Measurements from ENCODE around the gene RAB9A.
"Not testable (repeated sequence)": the region's sequence is repeated elsewhere in the genome, so short reads cannot be mapped to it uniquely, and the experiment has no call there.

The RAB9A gene

DNA sequence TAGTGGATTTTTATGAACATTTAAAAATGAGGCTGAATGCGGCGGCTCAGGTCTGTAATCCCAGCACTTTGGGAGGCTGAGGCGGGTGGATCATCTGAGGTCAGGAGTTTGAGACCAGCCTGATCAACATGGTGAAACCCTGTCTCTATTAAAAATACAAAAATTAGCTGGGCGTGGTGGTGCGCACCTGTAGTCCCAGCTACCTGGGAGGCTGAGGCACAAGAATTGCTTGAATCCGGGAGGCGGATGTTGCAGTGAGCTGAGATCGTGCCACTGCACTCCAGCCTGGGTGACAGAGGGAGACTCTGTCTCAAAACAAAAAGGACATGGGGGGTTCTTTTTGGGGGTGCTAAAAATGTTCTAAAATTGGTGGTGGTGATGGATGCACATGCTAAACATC, 19.2 kb upstream of the RAB9A start:
- DNase-seq (ENCODE audit: low spot score), result not testable (repeated sequence)

DNA sequence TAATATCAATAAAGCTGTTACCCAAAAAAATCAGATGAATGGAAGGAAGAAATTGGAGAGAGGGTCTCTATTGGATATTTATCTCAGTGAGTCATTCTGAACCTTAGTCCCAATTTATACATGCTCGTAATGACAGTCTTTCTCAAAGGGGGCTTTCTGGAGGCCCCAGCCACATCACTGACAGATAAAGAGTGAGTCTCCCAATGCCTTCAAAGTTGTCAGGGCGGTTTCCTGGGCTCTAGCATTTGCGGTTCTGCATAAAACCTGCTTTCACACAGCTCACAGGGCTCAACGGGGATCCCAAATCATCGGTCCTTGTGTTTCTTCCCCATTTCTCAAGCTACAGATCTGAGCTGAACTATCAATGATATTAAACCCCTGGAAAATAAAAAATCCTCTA, 18.7 kb upstream of the RAB9A start:
- no peak for DNase-seq (ENCODE audit: low spot score)

DNA sequence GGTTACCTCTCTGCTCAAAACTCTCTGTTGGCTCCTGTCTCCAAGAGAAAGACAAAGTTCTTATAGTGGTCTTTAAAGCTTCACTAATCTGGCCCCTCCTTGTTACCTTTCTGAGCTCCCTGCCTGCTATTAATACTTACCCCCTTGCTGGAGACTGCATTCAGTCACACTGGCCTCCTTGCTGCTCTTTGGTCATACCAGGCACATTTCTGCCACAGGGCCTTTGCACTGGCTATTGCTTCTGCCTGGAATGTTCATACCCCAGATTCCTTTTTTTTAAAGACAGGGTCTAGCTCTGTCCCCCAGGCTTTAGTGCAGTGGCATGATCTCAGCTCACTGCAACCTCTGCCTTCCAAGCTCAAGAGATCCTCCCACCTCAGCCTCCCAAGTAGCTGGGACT, 15.9 kb upstream of the RAB9A start:
- no peak for DNase-seq (ENCODE audit: low spot score)

DNA sequence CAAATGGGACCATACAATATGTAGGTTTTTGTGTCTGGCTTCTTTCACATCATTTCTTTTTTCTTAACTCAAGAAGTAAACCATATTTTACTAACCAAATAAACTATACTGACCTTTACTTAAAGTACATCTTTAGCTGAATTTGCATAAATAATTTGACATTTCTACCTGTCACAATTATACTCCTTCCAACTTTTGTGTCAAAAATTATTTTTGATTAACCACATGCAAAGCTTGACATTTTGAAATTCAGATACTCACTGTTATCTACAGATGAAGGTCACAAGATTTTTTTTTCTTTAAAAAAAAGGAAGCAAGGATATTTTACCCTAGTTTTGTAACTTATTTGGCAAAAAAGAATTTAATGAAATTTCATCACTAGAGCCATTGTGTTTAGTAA, 12.0 kb upstream of the RAB9A start:
- DNase-seq (ENCODE audit: low spot score), result no peak

DNA sequence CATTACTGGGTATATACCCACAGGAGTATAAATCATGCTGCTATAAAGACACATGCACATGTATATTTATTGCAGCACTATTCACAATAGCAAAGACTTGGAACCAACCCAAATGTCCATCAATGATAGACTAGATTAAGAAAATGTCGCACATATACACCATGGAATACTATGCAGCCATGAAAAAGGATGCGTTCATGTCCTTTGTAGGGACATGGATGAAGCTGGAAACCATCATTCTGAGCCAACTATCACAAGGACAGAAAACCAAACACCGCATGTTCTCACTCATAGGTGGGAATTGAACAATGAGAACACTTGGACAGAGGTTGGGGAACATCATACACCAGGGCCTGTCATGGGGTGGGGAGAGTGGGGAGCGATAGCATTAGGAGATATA, 9.2 kb upstream of the RAB9A start:
- DNase-seq (ENCODE audit: low spot score), result not testable (repeated sequence)

DNA sequence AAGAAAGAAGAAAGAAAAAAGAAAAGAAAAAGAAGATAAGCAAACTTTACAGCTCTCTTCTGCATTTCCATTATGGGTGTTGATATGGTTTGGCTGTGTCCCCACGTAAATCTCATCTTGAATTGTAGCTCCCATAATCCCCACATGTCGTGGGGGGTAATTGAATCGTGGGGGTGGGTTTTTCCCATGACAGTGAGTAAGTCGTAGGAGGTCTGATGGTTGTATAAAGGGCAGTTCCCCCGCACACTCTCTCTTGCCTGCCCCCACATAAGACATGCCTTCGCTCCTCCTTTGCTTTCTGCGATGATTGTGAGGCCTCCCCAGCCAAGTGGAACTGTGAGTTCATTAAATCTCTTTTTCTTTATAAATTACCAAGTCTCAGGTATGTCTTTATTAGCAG, 7.3 kb upstream of the RAB9A start:
- DNase-seq (ENCODE audit: low spot score), result no peak

DNA sequence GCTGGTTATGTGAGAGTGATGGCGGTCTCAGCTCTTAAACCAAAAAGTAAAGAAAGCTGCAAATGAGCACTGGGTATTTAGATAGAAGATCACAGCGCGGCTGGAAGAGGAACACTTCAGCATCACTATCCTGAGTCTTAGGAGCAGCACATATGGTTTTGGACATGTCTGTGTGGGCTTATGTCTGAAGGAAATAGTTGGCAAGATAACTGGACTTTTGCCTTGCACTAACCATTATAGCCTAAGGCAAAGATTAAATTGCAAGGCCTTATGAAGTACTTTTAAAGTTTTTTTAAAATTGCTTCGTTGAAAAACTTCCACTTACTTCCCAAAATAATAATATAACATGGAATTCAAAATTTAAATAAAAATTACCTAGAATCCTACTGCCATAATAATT, 4.6 kb upstream of the RAB9A start:
- no peak for DNase-seq (ENCODE audit: low spot score)

DNA sequence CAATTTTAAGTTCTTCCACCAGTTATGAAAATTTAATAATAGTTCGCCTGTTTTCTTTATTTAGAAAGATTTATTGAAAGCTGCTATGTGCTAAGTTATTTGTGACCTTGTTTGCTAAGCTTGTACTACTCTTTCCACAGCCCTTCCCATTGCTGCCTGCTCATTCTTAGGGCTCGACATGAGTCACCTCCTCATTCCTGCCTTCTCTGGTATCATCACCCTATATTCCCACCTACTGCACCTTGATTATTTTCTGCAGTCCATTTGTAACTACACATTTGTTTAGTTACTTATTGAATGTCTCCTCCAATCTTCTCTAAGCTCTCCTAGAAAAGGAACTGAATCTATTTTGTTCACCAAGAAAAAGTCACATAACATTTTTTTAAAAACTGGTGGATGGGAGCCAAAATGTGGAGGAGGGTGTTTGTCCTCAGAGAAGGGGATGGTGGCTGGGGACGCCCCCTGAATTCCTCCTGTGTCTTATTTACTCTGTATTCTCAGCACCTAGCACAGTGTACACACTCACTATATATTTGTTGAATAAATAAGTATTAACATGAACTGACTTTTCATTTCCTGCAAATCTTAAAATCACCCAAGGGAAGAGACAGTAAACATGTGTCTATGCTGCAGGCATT, 3.7 kb upstream of the RAB9A start:
- DNase-seq (ENCODE audit: low spot score), result no peak

DNA sequence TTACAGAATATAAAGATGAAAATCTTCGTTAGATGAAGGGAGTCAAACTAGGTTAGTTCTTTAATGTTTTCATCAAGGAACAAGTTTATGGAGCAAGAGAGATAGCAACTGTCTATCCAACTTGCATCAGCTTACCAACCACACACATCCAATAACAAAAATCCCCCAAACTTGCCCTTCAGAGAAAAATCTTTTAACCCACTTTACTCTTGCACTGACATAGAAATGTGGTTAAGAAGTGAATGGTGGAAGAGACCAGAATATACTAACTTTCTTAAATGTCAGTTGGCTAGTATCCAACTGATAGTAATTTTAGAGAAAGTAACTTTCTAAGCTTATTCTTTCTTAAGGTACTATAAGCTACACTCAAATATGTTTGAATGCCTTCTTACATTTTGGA, 1.7 kb upstream of the RAB9A start:
- no peak for DNase-seq (ENCODE audit: low spot score)

DNA sequence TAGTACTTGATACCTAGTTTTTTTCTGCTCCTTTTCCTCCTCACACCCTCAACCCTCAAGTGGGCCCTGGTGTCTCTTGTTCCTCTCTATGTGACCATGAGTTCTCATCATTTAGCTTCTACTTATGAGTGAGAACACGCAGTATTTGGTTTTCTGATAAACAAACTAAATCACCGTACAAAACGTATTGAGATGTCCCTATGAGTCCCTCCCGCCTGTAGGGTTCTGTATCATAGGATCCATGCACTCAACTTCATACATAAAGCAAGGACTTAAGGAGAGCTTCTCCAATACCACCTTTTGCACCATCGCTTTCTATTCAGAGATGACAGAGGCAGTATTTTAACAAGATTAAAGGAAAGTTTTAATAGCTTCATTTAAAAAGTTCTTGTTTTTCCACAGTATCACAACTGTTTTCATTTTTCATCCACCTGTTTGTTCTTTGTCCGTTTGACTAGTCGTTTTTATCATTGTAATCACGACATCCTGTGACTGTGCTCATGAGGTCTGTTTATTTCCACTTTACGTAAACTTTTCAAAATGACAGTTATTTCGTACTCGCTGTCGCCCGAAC, 457 bp upstream of the RAB9A start:
- DNase-seq (ENCODE audit: low spot score), result no peak

DNA sequence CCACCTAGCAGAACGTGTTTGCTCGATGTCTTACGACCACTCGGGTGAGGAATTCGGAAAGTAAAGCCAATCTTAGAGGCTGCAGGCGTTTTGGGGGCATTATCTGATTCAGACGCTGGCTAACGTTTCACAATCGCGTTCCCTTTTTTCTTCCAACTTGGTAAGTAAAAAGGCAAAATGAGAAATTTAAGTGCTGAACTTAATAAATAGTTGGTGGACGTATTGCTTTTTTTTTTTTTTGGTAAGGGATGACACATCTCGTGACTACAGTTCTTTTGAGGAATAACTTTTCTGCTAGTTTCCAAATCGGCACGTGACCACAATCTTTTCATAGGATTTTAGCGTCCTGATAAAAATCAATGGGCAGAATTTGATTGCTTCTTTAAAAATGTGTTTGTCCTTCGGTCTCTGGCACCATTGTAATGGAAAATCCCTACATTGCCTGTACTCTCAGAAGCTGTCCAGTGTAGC, 848 bp downstream of the RAB9A start:
- peak; percentile 10 for DNase-seq (ENCODE audit: low spot score)

DNA sequence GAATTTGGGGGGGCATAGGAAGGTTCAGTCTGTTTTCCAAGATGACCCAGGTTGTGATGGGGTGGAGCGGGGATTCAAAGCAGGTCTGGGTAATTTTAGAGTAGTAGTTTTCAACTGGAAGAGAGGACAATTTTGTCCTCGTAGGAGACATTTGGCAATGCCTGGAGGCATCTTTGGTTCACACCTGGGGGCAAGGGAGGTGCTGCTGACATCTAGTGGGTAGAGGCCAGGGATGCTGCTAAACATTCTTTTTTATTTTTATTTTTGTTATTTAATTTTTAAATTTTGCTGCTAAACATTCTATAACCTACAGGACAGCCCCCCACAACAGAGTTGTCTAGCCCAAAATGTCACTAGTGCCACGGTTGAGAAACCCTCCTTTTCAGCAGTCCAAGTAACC, 1.9 kb downstream of the RAB9A start:
- DNase-seq (ENCODE audit: low spot score), result no peak

DNA sequence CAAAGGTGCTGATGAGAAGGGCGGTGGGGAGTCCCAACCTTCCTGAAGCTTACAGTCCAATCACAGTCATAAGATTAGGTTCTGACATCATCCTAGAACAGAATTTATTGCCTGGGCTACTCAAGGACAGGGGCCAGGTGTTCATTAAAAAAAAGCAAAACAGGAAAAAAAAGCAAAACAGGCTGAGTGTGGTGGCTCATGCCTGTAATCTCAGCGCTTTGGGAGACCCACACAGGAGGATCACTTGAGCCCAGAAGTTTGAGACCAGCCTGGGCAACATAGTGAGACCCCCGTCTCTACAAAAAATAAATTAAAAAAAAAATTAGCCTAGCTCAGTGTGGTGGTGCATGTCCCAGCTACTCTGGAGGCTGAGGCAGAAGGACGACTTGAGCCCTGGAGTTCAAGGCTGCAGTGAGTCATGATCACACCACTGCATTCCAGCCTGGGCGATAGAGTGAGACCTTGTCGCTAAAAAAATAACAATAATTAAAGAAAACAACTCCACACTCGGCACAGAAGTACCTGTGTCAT, 3.0 kb downstream of the RAB9A start:
- no peak for DNase-seq (ENCODE audit: low spot score)

DNA sequence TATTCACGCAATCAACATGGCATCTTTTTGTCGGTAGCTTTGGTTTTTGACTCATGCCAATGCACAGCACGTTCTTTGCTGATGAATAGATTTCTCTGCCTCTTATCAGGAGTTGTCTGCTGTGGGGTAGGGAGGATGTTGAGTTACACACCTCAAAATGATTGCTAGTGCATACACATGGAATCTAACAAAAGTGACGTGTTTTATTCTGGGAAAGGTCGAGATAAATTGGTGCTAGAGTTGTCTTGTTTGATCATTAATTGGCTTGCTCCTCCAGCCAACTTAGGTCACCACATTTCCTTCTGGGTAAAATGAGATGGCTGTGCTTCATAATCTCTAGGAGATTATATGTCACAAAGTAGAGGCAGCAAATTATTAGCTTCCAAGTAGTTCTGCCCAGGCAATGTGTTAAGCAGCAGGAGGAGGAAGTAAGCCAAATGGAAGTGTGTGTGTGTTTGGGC, 3.9 kb downstream of the RAB9A start:
- DNase-seq (ENCODE audit: low spot score), result no peak

DNA sequence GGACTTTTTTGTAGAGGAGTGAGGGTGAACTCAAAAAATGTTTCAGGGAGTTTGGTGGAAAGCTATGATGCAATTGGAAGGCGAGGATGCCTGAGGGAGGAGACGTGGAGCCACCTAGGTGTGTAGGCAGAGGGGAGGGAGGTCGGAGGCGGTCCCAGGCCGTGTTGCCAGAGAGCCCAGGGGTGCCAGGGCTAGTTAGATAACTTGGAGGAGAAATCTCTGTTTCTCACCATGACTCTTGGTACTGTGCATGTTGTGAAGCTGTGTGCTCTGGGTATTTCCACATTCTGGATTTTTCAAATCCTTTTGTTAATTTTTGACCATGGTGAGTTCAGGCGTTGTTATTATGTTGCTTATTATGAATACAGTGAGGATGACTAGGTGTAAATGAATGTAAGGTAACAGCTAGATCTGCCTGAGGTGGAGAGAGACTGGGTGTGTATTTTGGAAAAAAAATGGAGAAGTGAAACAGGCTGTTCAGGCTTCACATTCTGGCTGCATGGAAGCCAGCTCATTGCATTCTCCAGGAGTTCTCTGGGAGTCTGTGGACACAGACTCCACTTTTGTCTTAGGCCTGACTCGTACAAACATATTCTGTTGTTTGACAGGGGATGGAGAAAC, 4.5 kb downstream of the RAB9A start:
- DNase-seq (ENCODE audit: low spot score), result no peak

DNA sequence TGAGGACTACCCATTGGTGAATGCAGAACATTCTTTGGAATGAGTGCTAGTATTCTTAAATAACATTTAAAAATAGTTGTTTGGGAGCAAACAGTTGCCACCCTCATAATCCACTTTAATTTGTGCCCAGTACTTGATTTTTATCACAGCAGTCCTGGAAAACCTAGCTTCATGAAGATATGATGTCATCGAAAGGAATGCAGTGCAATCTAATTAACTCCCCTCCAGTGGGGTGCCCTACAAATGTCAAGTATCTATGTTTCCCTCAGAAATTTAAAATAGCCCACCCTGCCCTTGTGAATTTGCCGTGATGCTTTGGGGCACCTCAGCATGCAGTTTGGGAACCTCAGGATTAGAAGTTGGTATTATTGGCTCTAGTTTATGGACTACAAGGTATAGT, 5.4 kb downstream of the RAB9A start:
- no peak for DNase-seq (ENCODE audit: low spot score)

DNA sequence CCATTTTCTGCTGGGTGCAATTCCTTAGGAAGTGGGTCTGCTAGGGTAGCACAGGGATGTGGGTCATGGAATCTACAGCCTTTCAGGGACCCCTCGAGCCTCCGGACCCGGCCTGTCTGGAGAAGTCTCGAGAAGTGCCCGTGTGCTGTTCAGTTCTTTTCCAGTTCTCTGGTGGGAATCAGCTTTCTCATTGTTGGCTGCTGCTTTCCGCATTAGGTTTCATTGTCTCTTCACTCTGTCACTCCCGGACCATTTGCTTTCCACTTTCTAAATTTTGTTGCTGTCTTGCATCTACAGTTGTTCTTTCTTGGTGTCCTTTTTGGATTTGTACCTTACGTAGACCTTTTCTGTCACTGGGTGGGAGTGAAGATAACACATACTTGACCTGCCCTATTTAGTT, 6.1 kb downstream of the RAB9A start:
- DNase-seq (ENCODE audit: low spot score), result no peak

DNA sequence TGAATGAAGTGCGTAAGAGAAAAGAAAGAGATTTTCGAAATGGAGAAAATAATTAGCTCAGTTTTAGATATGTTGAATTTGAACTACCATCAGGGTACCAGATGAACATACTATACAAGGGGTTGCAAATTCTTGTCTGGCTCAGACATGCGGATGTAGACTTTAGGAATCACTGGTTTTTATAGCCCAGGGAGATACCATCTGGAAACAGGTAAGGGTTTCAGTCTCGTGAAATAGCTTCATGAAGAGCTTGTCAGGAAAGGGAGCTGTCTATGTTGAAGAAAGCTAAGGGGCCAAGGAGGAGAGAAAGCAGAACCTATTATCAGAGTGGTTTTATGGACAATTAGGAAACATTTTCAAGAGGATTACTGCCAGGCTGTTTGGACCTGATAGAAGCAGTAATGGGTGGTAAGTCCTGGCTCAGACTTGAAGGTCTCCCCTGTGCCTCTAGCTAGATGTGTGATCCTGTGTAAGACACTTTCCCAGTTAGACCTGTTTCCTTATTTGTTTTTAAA, 6.7 kb downstream of the RAB9A start:
- DNase-seq (ENCODE audit: low spot score), result no peak

DNA sequence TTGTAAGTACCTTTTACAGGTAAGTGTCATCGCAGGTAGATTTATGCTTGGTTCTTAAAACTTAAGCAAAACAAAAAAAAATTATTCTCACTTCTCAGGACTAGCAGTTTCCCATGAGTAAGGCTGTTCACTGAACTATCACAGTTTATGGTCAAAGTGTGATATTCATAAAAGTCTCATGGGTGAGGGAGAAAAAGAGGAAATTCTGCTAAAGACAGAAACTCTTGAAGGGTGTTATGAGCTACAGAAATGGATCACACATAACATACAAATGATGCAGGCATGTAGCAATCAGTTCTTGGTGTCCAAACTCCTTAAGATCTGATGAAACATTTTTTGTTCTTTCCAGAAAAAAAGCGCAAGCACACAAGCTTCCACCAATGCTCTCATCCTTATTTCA, 8.5 kb downstream of the RAB9A start:
- DNase-seq (ENCODE audit: low spot score), result no peak

DNA sequence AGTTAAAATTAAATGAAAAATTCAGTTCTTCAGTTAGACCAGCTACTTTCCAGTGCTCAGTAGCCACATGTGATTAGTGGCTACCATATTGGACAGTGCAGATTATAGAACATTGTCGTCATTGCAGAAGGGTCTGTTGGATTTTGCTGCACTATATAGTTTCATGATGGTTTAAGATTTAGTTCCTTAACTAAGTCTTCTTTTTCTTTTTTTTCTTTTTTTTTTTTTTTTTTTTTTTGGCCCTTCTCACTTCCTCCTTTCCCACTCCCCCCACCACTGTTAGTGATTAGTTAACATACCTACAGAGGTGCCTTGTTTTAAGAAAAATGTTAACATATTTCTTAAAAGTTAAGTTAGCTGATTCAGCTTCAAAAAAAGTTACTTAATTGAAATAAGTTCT, 9.0 kb downstream of the RAB9A start:
- no peak for DNase-seq (ENCODE audit: low spot score)

DNA sequence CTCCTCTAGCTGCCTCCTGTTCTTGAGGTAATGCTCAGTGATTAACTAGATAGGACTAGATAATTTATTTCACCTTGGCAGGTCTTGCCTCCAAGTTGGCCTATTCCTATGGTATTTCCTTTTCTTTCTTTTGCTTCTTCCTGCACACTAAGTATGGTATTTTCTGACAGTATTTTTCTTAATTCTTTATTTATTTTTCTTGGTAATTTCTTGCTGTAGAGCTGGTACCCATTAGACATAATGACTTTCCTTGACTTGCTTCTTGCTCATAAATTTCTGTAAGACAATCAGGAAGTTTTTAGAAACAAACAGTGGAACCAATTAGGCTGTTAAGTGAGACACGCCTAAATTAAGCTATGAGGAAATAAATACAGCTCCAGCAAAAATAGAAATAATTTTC, 9.5 kb downstream of the RAB9A start:
- no peak for DNase-seq (ENCODE audit: low spot score)

DNA sequence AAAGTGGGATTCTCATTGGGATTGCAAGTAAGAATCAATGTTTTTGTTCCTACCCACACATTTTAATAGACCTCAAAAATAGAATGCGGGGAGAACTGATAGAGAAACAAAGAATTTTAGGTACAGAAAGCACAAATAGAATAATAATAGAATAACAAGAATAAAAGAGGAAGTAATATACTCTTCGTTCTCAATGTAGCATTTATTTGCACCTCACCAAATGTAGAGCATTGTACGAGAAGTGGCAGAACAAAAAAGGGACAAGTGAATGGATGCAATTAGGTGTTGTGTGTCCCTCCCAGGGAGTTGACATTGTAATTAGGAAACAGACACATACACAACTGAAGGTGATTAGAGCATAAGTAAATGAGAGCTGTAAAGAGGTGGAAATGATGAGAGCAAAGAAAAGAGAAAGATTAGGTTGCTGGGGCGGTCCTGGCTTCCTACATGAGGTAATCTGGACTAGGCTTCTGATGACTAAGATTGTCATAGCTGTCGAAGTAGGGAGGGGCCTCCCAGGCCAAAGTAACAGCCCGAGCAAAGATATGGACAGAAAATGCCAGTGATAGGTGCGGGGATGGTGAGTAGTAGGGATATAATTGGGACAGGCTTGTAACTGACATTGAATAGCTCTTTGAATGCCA, 10.4 kb downstream of the RAB9A start:
- DNase-seq (ENCODE audit: low spot score), result no peak

DNA sequence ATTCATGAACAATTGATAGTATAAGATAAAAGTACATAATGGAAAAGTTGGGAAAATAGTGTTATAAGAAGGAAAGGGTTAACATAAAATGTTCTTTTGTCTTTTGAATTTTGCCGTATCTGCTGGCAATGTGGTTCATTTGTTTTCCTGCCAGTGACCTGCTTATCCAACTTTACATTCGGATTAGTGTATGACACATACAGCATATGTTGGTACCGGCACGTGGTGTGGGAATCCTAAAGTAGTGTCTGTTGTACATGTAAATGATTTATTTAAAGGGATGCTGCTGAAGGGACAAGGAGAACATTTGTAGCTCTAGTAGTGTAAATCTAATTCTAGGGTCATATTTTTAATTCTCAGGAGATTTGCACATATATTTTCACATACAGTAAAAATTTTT, 11.5 kb downstream of the RAB9A start:
- DNase-seq (ENCODE audit: low spot score), result no peak

Data from kidney capillary endothelial cell (primary cell).